ENCODE results near the gene COX6B1.

The COX6B1 gene

DNA sequence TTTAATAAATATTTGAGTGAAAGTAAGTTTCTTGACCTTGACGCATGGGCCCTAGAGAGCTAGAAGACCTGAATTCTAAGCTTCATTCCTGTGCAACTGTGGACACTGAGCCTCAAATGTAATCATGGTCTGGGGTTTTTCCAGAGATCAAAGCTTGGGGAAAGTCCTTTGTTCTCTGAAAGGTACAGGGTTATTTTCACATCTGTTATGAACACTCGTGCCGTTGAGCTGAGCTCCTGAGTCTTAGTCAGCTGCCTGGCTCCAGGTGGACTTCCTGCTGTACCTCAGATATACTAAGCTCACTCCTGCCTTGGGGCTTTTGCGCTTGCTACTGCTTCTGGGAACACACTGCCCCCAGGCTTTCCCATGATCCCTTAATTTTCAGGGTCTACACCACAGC, 48.7 kb downstream of the COX6B1 start:
- Mint-ChIP-seq H3K27me3 (peaks cover 4% of the 10 kb centered on the region), H3K36me3 (no peaks in the 10 kb centered on the region), H3K4me1 (peaks cover 27% of the 10 kb centered on the region), H3K9me3 (no peaks in the 10 kb centered on the region), H3K4me3 (no peak overlapping the region), H3K27ac (no peak overlapping the region)
- DNase-seq, result no peak
- CTCF ChIA-PET, result interaction anchor here (0.6 to 12.6 kb wide), 9 partner anchors 8 to 234 kb away, joined by 3 to 236 read pairs (median 3); partner anchors contain the start of genes PSENEN, U2AF1L4 and ZBTB32

DNA sequence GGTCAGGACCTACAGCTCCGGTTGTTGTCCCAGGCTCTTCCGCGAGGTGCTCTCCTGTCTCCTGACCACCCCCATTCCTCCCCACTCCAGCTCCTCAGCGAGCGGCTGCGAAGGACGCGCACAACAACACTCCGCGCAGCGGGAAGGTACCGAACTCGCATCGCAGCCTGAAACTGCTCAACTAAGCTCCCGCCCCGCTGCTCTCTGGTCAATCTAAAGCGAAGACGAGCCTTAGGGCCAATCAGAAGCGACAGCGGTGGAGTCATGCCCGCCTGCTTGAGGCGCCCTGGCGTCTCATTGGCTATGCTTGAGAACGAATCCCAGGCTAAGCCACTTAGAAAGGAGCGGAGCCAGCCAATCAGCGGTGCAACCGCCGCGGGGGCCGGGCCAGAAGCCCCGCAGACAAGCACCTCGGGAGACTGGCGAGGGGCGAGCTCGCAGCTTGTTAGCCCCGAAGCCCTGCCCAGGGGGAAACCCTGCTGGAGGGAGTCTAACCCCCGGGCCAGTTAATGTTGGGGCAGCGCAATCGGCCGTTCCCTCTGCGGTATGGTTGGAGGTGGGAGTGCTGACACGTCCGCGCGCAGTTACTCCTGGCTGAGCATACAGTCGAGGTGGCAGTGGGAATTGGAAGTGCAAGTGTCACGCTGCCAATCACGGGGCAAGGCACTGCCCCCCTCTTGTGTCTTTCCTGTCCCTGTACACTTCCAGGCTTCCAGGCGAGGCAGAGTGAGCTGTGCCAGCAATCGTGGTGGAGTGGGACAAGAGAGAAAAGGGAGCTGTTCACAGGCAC, 54.3 kb downstream of the COX6B1 start:
- CTCF ChIA-PET, result interaction anchor here (1.1 to 12.6 kb wide), 3 partner anchors 8 to 37 kb away, joined by 4 to 236 read pairs (median 6); no protein-coding TSS in a partner anchor
- Mint-ChIP-seq H3K36me3 (no peaks in the 10 kb centered on the region), H3K4me3 (peak overlapping the region; percentile 82), H3K27ac (peak overlapping the region; percentile 94), H3K9me3 (no peaks in the 10 kb centered on the region), H3K4me1 (peaks cover 18% of the 10 kb centered on the region), H3K27me3 (peaks cover 13% of the 10 kb centered on the region)
- DNase-seq, result peak; percentile 97

DNA sequence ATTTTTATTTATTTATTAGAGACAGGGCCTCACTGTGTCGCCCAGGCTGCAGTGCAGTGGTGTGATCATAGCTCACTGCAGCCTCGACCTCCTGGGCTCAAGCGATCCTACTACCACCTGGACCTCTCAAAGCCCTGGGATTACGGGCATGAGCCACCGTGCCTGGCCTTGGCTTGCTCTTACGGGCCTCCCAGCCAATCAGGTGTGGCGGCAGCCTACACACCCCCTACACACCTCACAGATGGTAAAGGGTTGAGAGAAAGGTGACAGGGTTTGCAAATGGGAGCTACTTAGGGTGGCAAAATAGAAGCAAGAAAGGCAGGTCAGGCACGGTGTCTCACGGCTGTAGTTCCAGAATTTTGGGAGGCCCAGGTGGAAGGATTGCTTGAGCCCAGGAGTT, 55.2 kb downstream of the COX6B1 start:
- Mint-ChIP-seq H3K27me3 (peaks cover 13% of the 10 kb centered on the region), H3K9me3 (no peaks in the 10 kb centered on the region), H3K4me1 (peaks cover 17% of the 10 kb centered on the region), H3K27ac (no peak overlapping the region), H3K36me3 (no peaks in the 10 kb centered on the region), H3K4me3 (no peak overlapping the region)
- CTCF ChIA-PET, result interaction anchor here (1.5 to 12.6 kb wide), 2 partner anchors 9 to 10 kb away, joined by 6 to 236 read pairs; no protein-coding TSS in a partner anchor
- DNase-seq, result no peak

DNA sequence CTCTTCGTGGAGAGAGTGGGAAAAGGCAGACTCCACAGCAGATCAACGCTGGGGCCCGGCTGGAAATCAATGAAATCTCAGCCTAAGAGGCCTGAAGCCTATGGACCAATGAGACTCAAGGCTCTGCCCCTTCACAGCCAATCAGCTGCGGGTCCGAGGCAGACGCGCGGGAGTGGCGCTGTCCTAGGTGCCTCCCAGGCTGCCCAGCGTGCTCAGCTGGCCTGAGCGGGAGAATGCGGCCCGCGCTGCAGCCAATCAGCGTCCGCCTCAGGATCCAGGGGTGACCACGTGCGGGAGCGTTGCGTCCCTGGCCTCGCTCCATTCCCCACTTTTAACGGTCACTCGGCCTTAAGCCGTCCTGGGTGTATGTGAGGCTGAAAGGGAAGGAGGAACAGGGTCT, 56.1 kb downstream of the COX6B1 start, which contains the start of gene ZBTB32:
Gene ZBTB32, plus strand, starts transcription at position 341 of the 400 bp plus-strand sequence. CDS start 10,069 bp downstream, outside the sequence.
- H3K27ac Mint-ChIP-seq, result no peak within 1 kb of the TSS
- peak; percentile 39 for DNase-seq
- no peaks in the 10 kb centered on the region for H3K9me3 Mint-ChIP-seq
- CTCF ChIA-PET, result interaction anchor here (1.1 kb wide), 1 partner anchor 8 kb away, joined by 3 read pairs; no protein-coding TSS in a partner anchor
- H3K36me3 Mint-ChIP-seq, result no peaks in the 10 kb centered on the region
- peaks cover 13% of the 10 kb centered on the region for H3K27me3 Mint-ChIP-seq
- no peak within 1 kb of the TSS for H3K4me3 Mint-ChIP-seq
- H3K4me1 Mint-ChIP-seq, result peaks cover 19% of the 10 kb centered on the region
